Spleen (tissue), 11 donors: Measurements from ENCODE around the gene ATP1A1. TPM values are rescaled to one million over a fixed set of nuclear protein-coding genes. Genes with fewer than 3 reads are reported as not detected.

Experiments used
- DNase-seq: peaks from one replicate; pipeline ENCODE4 v3.0.0-alpha.2; 2020
- H3K27ac ChIP-seq, 8 donors: fragments of 200-600 bp; sonication (generic) in 7 of 8; 1 replicate in 4 of 8; 2 replicates in 4 of 8; pipeline versions ENCODE4 v1.5.0 to v1.8.0; 2016 to 2021; ENCODE audit warnings: inconsistent platforms in 4 of 8, mild to moderate bottlenecking in 4 of 8, moderate library complexity in 1 of 8
- H3K27me3 ChIP-seq, 7 donors: fragments of 200-600 bp; sonication (generic) in 6 of 7; replicated peaks in 1 of 7; 1 replicate in 4 of 7; 2 replicates in 3 of 7; pipeline versions ENCODE4 v1.5.0 to v1.8.0; 2016 to 2021; ENCODE audit warnings: inconsistent platforms in 3 of 7, mild to moderate bottlenecking in 1 of 7
- H3K36me3 ChIP-seq, 6 donors: fragments of 200-600 bp; sonication (generic) in 5 of 6; 1 replicate in 4 of 6; 2 replicates in 2 of 6; pipeline versions ENCODE4 v1.5.0 to v1.8.0; 2016 to 2021; ENCODE audit warnings: inconsistent platforms in 2 of 6
- H3K4me1 ChIP-seq, 6 donors: fragments of 200-600 bp; sonication (generic) in 5 of 6; 1 replicate in 3 of 6; 2 replicates in 3 of 6; pipeline versions ENCODE4 v1.5.0 to v1.8.0; 2016 to 2021; ENCODE audit warnings: inconsistent platforms in 3 of 6
- H3K4me3 ChIP-seq, 8 donors: fragments of 200-600 bp; sonication (generic) in 7 of 8; 1 replicate in 4 of 8; 2 replicates in 4 of 8; pipeline versions ENCODE4 v1.5.0 to v1.8.0; 2016 to 2021; ENCODE audit warnings: inconsistent platforms in 4 of 8, mild to moderate bottlenecking in 4 of 8, moderate library complexity in 2 of 8
- H3K9me3 ChIP-seq, 8 donors: fragments of 200-600 bp; sonication (generic) in 7 of 8; 1 replicate in 4 of 8; 2 replicates in 4 of 8; pipeline versions ENCODE4 v1.5.0 to v1.8.0; 2016 to 2021; ENCODE audit warnings: inconsistent platforms in 4 of 8
- CTCF ChIP-seq, 11 experiments: fragments of 200-600 bp in 7 of 11; fragments of 450-650 bp in 4 of 11; sonication (generic) in 4 of 11; IDR thresholded peaks in 8 of 11; conservative IDR thresholded peaks in 3 of 11; 1 replicate in 7 of 11; 2 replicates in 4 of 11; pipeline versions ENCODE4 v1.4.0 to v1.8.0; 2016 to 2021; ENCODE audit warnings: antibody characterized with exemption in 11 of 11, inconsistent platforms in 4 of 11, mild to moderate bottlenecking in 1 of 11
- POLR2A ChIP-seq, 3 donors: fragments of 450-650 bp; IDR thresholded peaks; one replicate each; pipeline ENCODE4 v1.5.1; 2017; ENCODE audit warnings: antibody characterized with exemption in 3 of 3, mild to moderate bottlenecking in 1 of 3
- POLR2AphosphoS5 ChIP-seq, 3 donors: sonication (generic); formaldehyde crosslinking; IDR thresholded peaks; one replicate each; pipeline ENCODE4 v1.5.1; 2017; ENCODE audit warnings: antibody characterized with exemption in 3 of 3
- WGBS, 5 donors: extraction: QIAGEN DNeasy Blood & Tissue Kit in 3 of 5; methylation state at CpG; one replicate each; pipeline versions ENCODE4 v1.1.5 to v1.1.7; 2013 to 2018; 5-methylcytosine and 5-hydroxymethylcytosine counted together
- intact Hi-C: fragments of 100-400 bp; cut with DNase I; formaldehyde crosslinking; loops from one replicate; pipeline ENCODE4 v1.15.0; 2023; ENCODE audit warnings: low total_unique reads
- polyA plus RNA-seq, 3 donors: library from polyadenylated mRNA; stranded (reverse); fragments of 200-250 nt; gene quantifications; one replicate each; pipeline ENCODE4 v1.2.1, GENCODE V29; 2013
- total RNA-seq, 7 donors: library from RNA; depleted of rRNA in 3 of 7; stranded (reverse); fragments of >200 nt in 3 of 7; fragmentation: NEBNext Ultra II Directional in 4 of 7; extraction: Animal tissue kit (Norgen Biotek cat#: 25700) in 4 of 7; gene quantifications; one replicate each; pipeline versions ENCODE4 v1.1.0 to v1.2.1, GENCODE V29; 2016 to 2021
- donor health status: healthy with polysubstance abuse.
- donor health status: DM: no; HTN: no; CAD: no; lungs with moderate emphysema.
- donor health status: DM: no; HTN: no; CAD: no.
- donor health status: Bipolar disorder and iron deficiency.
- donor health status: healthy.
- donor health status: DM: no; HTN: no; CAD: no.
- donor health status: DM: yes; HTN: yes; CAD: no.

Gene ATP1A1
- total and polyA plus RNA-seq, 10 donors: 34.5 to 209 (median 130) TPM

GRCh38 chr1:116388122-116388521, 15.1 kb downstream of the ATP1A1 start:
- H3K36me3 ChIP-seq: peaks cover 9 to 94% (median 86%) of the 10 kb centered on the region in 6 donors
- 92 to 96% (median 94%) methylated on average over 3 of the region's 3 CpGs for WGBS, 5 donors

GRCh38 chr1:116389013-116389412, 16.0 kb downstream of the ATP1A1 start:
- H3K4me1 ChIP-seq: peaks cover 0 to 2% (median 0%) of the 10 kb centered on the region in 6 donors
- H3K9me3 ChIP-seq: no peaks in the 10 kb centered on the region
- intact Hi-C loops: no loop called here
- H3K27ac ChIP-seq: no peak overlapping the region
- TF ChIP-seq CTCF (IDR thresholded peaks at IDR 0.05 in 8 of 11, conservative IDR thresholded peaks at IDR 0.05 in 3 of 11) (no peak), POLR2AphosphoS5 (IDR thresholded peaks at IDR 0.05) (no peak), POLR2A (IDR thresholded peaks at IDR 0.05) (no peak)
- H3K36me3 ChIP-seq: peaks cover 11 to 100% (median 93%) of the 10 kb centered on the region in 6 donors
- 77 to 92% (median 88%) methylated on average over 2 of the region's 2 CpGs for WGBS, 5 donors
- H3K4me3 ChIP-seq: no peak overlapping the region
- H3K27me3 ChIP-seq: no peaks in the 10 kb centered on the region
- DNase-seq: no peak

More at GRCh38 chr1:116388122-116388521, 15.1 kb downstream of the ATP1A1 start:
- TF ChIP-seq CTCF (IDR thresholded peaks at IDR 0.05 in 8 of 11, conservative IDR thresholded peaks at IDR 0.05 in 3 of 11): no peak
- no peak for TF ChIP-seq POLR2AphosphoS5 (IDR thresholded peaks at IDR 0.05)
- no peak for TF ChIP-seq POLR2A (IDR thresholded peaks at IDR 0.05)
- no peak for DNase-seq
- H3K27ac ChIP-seq: no peak overlapping the region
- H3K4me1 ChIP-seq: peaks cover 5 to 11% (median 8%) of the 10 kb centered on the region in 6 donors
- intact Hi-C loops: no loop called here
- no peak overlapping the region for H3K4me3 ChIP-seq
- no peaks in the 10 kb centered on the region for H3K9me3 ChIP-seq
- no peaks in the 10 kb centered on the region for H3K27me3 ChIP-seq

- no peak for DNase-seq
- no peaks in the 10 kb centered on the region for H3K9me3 ChIP-seq
- no peaks in the 10 kb centered on the region for H3K27me3 ChIP-seq
- intact Hi-C loops: no loop called here
- no peak for TF ChIP-seq POLR2AphosphoS5 (IDR thresholded peaks at IDR 0.05)
- no peak for TF ChIP-seq POLR2A (IDR thresholded peaks at IDR 0.05)
- TF ChIP-seq CTCF (IDR thresholded peaks at IDR 0.05 in 8 of 11, conservative IDR thresholded peaks at IDR 0.05 in 3 of 11): no peak
- no peaks in the 10 kb centered on the region for H3K4me1 ChIP-seq
- H3K4me3 ChIP-seq: no peak overlapping the region
- WGBS, 5 donors: 88 to 93% (median 92%) methylated on average over 6 of the region's 6 CpGs
- no peak overlapping the region for H3K27ac ChIP-seq
- peaks cover 14 to 100% (median 97%) of the 10 kb centered on the region in 6 donors for H3K36me3 ChIP-seq
These were observed 16.6 kb downstream of the ATP1A1 start for GRCh38 chr1:116389686-116390085.

GRCh38 chr1:116390195-116390594, 17.2 kb downstream of the ATP1A1 start:
- Histone ChIP-seq H3K36me3 (peaks cover 10 to 100% (median 97%) of the 10 kb centered on the region in 6 donors), H3K4me1 (no peaks in the 10 kb centered on the region), H3K27ac (no peak overlapping the region), H3K9me3 (no peaks in the 10 kb centered on the region), H3K27me3 (no peaks in the 10 kb centered on the region), H3K4me3 (no peak overlapping the region)
- no peak for DNase-seq
- 70 to 81% (median 76%) methylated on average over 5 of the region's 5 CpGs for WGBS, 5 donors
- TF ChIP-seq POLR2A (IDR thresholded peaks at IDR 0.05) (no peak), CTCF (IDR thresholded peaks at IDR 0.05 in 8 of 11, conservative IDR thresholded peaks at IDR 0.05 in 3 of 11) (no peak), POLR2AphosphoS5 (IDR thresholded peaks at IDR 0.05) (no peak)
- intact Hi-C loops: no loop called here
